ENCODE data around the gene TRPM3. TPM values are rescaled to one million over a fixed set of nuclear protein-coding genes. Genes with fewer than 3 reads are reported as not detected.

Gene TRPM3
- polyA plus RNA-seq, 2 of the 4 experiments (the other 2 are of a cell fraction), result not detected

- DNase-seq (ENCODE audit: low read depth in 1 of 2, low spot score in 1 of 2) (no peak), ATAC-seq (no peak), FAIRE-seq (no peak)
- ChIA-PET POLR2A (no interaction called here), CTCF (interaction anchor here (0.6 kb wide), 1 partner anchor 171 kb away, joined by 3 read pairs; no protein-coding TSS in a partner anchor)
- no peak overlapping the region for H3K27ac ChIP-seq
- no peak overlapping the region for H3K4me3 ChIP-seq
- 21% methylated on average over 8 of the region's 8 CpGs for WGBS (ENCODE audit: missing lambda C conversion rate)
- no peak overlapping the region for H3K4me2 ChIP-seq
- TF ChIP-seq CBX2 (IDR thresholded peaks at IDR 0.05; ENCODE audit: borderline replicate concordance, low read depth), result no peak
- no peak for TF ChIP-seq ESRRA (IDR thresholded peaks at IDR 0.05; ENCODE audit: borderline replicate concordance, low read length)
- no peak for TF ChIP-seq ZSCAN20 (CRISPR knock-in tag; IDR thresholded peaks at IDR 0.05)
- TF ChIP-seq ZFP36 (IDR thresholded peaks at IDR 0.05; ENCODE audit: borderline replicate concordance, partially characterized antibody), result no peak
- no peak for TF ChIP-seq CHD4 (IDR thresholded peaks at IDR 0.05; ENCODE audit: borderline replicate concordance)
- no peak for TF ChIP-seq KDM5A (IDR thresholded peaks at IDR 0.05)
- TF ChIP-seq HEYL (CRISPR knock-in tag; IDR thresholded peaks at IDR 0.05), result no peak
- TF ChIP-seq HOXA7 (CRISPR knock-in tag; IDR thresholded peaks at IDR 0.05), result no peak
- TF ChIP-seq FOSL2 (IDR thresholded peaks at IDR 0.05), result no peak
- TF ChIP-seq FOSL2 (CRISPR knock-in tag; IDR thresholded peaks at IDR 0.05), result no peak
- no peak for TF ChIP-seq CBX8 (IDR thresholded peaks at IDR 0.05)
- no peak for TF ChIP-seq POLR2A (IDR thresholded peaks at IDR 0.05; ENCODE audit: low read length)
- TF ChIP-seq FOSB (CRISPR knock-in tag; IDR thresholded peaks at IDR 0.05), result no peak
- TF ChIP-seq TP53 (CRISPR knock-in tag; IDR thresholded peaks at IDR 0.05), result no peak
- TF ChIP-seq HOXB13 (CRISPR knock-in tag; IDR thresholded peaks at IDR 0.05; ENCODE audit: low read depth), result no peak
- H3K4me1 ChIP-seq, result no peaks in the 10 kb centered on the region
- no peaks in the 10 kb centered on the region for H3K9me3 ChIP-seq
These were observed 556.7 kb downstream of the TRPM3 start for GRCh38 chr9:70564468-70565335.

DNA sequence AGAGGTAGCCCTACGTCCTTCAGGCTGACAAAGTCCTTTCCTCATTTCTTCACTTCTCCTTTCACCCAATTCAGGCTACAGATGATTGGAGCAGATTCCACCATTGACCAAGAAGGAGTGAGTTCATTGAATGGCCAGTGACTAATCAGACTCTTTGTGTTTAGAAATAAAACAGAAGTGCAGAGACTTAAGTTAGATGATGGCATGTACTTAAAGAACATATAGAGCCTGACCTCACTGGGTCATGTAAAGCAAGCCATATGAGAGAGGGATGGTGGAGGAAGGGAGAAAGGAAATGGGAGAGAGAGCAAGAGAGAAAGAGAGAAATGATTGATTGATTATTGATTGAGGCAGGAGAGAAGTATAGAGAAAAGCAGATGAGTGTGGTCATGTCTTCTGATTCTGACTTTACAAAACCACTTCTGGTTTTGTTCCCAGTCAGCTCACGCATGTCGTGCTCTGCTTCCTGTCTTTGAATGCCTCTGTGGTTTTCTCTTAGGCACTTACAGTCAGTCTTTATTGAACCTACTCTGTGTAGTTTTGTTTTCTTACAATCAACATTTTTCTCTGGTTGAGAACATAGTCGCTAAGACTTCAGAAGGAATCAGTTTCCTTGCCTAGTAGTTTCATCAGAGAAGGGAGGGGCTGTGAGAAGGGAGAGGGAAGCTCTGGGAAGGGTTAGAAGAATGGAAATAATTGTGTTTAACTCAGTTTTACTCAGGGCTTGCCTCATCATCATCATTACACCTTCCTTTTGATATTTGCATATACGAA is 557.8 kb downstream of the TRPM3 start:
- WGBS (ENCODE audit: missing lambda C conversion rate), result 39% methylated on average over 5 of the region's 5 CpGs
- H3K4me2 ChIP-seq, result no peak overlapping the region
- H3K4me3 ChIP-seq, result no peak overlapping the region
- H3K9me3 ChIP-seq, result no peaks in the 10 kb centered on the region
- no peak overlapping the region for H3K27ac ChIP-seq
- ATAC-seq, result no peak
- H3K4me1 ChIP-seq, result no peaks in the 10 kb centered on the region
- TF ChIP-seq RFX5 (IDR thresholded peaks at IDR 0.05) (no peak), BHLHE40 (IDR thresholded peaks at IDR 0.05; ENCODE audit: low read depth, low read length) (no peak), SMC3 (IDR thresholded peaks at IDR 0.05) (no peak), JUN (IDR thresholded peaks at IDR 0.05) (no peak), POLR2AphosphoS2 (conservative IDR thresholded peaks at IDR 0.05; ENCODE audit: low read length) (no peak), ZSCAN20 (CRISPR knock-in tag; IDR thresholded peaks at IDR 0.05) (no peak), SREBF2 (IDR thresholded peaks at IDR 0.05) (no peak), ATOH8 (CRISPR knock-in tag; IDR thresholded peaks at IDR 0.05; ENCODE audit: low read depth) (no peak), JUNB (IDR thresholded peaks at IDR 0.05) (no peak), MAX (IDR thresholded peaks at IDR 0.05) (no peak), FOSL2 (IDR thresholded peaks at IDR 0.05) (no peak), FOSL2 (CRISPR knock-in tag; IDR thresholded peaks at IDR 0.05) (no peak), EHF (CRISPR knock-in tag; IDR thresholded peaks at IDR 0.05) (no peak), HOXB5 (CRISPR knock-in tag; IDR thresholded peaks at IDR 0.05) (no peak), NFE2L2 (conservative IDR thresholded peaks at IDR 0.05; ENCODE audit: low read length) (no peak), REST (IDR thresholded peaks at IDR 0.05) (no peak)
- CTCF ChIA-PET, result no interaction called here
- POLR2A ChIA-PET, result no interaction called here
- FAIRE-seq, result no peak
- DNase-seq (ENCODE audit: low read depth in 1 of 2, low spot score in 1 of 2), result no peak

All from A549 (cell line).